GM23338 (cell line): ENCODE results near the gene CCDC24. TPM values are rescaled to one million over a fixed set of nuclear protein-coding genes. Genes with fewer than 3 reads are reported as not detected.

Source experiments
- ATAC-seq: fragments of 200-7000 bp; cut with Tn5 transposase; 3 replicates; pipeline ENCODE4 v1.9.1; 2020
- DNase-seq: peaks from one replicate; pipeline ENCODE4 v3.0.0-alpha.2; 2015; ENCODE audit warnings: low spot score
- H2AFZ ChIP-seq: fragments of 200-600 bp; sonication (generic); 2 replicates; pipeline ENCODE4 v1.8.0; 2016; ENCODE audit warnings: antibody characterized with exemption, mild to moderate bottlenecking, moderate library complexity
- H3F3A ChIP-seq: fragments of 200-600 bp; sonication (generic); replicated peaks from 2 replicates; pipeline ENCODE4 v1.8.0; 2017; ENCODE audit warnings: antibody characterized with exemption, mixed run types, low read depth
- H3K27ac ChIP-seq: fragments of 200-600 bp; sonication (generic); 2 replicates; pipeline ENCODE4 v1.6.1; 2016; ENCODE audit warnings: low read depth
- H3K27me3 ChIP-seq: fragments of 200-600 bp; sonication (generic); 2 replicates; pipeline ENCODE4 v1.8.0; 2016; ENCODE audit warnings: mild to moderate bottlenecking, mixed run types, moderate library complexity; ENCODE audit not compliant: insufficient read depth
- H3K36me3 ChIP-seq: fragments of 200-600 bp; sonication (generic); 2 replicates; pipeline ENCODE4 v1.8.0; 2016; ENCODE audit warnings: mild to moderate bottlenecking; ENCODE audit not compliant: insufficient read depth
- H3K4me1 ChIP-seq: fragments of 200-600 bp; sonication (generic); 2 replicates; pipeline ENCODE4 v1.8.0; 2016; ENCODE audit warnings: mild to moderate bottlenecking, moderate library complexity; ENCODE audit not compliant: insufficient read depth
- H3K4me2 ChIP-seq: fragments of 200-600 bp; sonication (generic); 2 replicates; pipeline ENCODE4 v1.7.1; 2017; ENCODE audit warnings: mixed run types
- H3K4me3 ChIP-seq: fragments of 200-600 bp; sonication (generic); 2 replicates; pipeline ENCODE4 v1.6.1; 2016; ENCODE audit warnings: mixed run types
- H3K79me2 ChIP-seq: fragments of 200-600 bp; sonication (generic); replicated peaks from 2 replicates; pipeline ENCODE4 v1.8.0; 2017; ENCODE audit warnings: mild to moderate bottlenecking; ENCODE audit not compliant: insufficient read depth
- H3K9me2 ChIP-seq: fragments of 200-600 bp; sonication (generic); 2 replicates; pipeline ENCODE4 v1.8.0; 2017; ENCODE audit not compliant: insufficient read depth
- H4K20me1 ChIP-seq: fragments of 200-600 bp; sonication (generic); replicated peaks from 2 replicates; pipeline ENCODE4 v1.8.0; 2017; ENCODE audit warnings: mild to moderate bottlenecking; ENCODE audit not compliant: insufficient read depth
- H3K27ac Mint-ChIP-seq: 2 replicates; pipeline ENCODE4 v1.8.0; 2020; ENCODE audit warnings: inconsistent platforms, mild to moderate bottlenecking, moderate library complexity, mixed read lengths
- H3K27me3 Mint-ChIP-seq: 3 replicates; pipeline ENCODE4 v1.8.0; 2022; ENCODE audit warnings: low read depth, mild to moderate bottlenecking, moderate library complexity, mixed read lengths, inconsistent platforms; ENCODE audit not compliant: insufficient read depth, poor library complexity
- H3K36me3 Mint-ChIP-seq: 3 replicates; pipeline ENCODE4 v1.8.0; 2021; ENCODE audit warnings: low read depth, mild to moderate bottlenecking, inconsistent platforms, moderate library complexity, mixed read lengths
- H3K4me1 Mint-ChIP-seq: 3 replicates; pipeline ENCODE4 v1.8.0; 2020; ENCODE audit warnings: mild to moderate bottlenecking, inconsistent platforms, mixed read lengths
- H3K4me3 Mint-ChIP-seq: 3 replicates; pipeline ENCODE4 v1.8.0; 2021; ENCODE audit warnings: moderate library complexity, mild to moderate bottlenecking, inconsistent platforms, mixed read lengths
- H3K9me3 Mint-ChIP-seq: 3 replicates; pipeline ENCODE4 v1.8.0; 2020; ENCODE audit warnings: moderate library complexity, mild to moderate bottlenecking, inconsistent platforms, mixed read lengths
- CREB1 ChIP-seq: fragments of 250-450 bp; sonication (Bioruptor Pico); IDR thresholded peaks from 2 replicates; pipeline ENCODE4 v1.5.0; 2020; ENCODE audit warnings: low read depth, mild to moderate bottlenecking, moderate library complexity
- CTCF ChIP-seq, 2 experiments: fragments of 200-600 bp in 1 of 2; sonication (generic) in 1 of 2; conservative IDR thresholded peaks; 2 replicates each; pipeline versions ENCODE4 v1.5.1 to v1.6.1; 2016 to 2017; ENCODE audit warnings: antibody characterized with exemption in 2 of 2, low read depth in 2 of 2, mild to moderate bottlenecking in 2 of 2, moderate library complexity in 1 of 2
- ETS1 ChIP-seq: IDR thresholded peaks from 2 replicates; pipeline ENCODE4 v1.6.1; 2016; ENCODE audit warnings: antibody characterized with exemption
- EZH2phosphoT487 ChIP-seq: fragments of 200-600 bp; sonication (generic); IDR thresholded peaks from one replicate; pipeline ENCODE4 v1.8.1; 2018; ENCODE audit warnings: antibody characterized with exemption; ENCODE audit not compliant: unreplicated experiment
- JUNB ChIP-seq: IDR thresholded peaks from one replicate; pipeline ENCODE4 v1.6.1; 2016; ENCODE audit warnings: antibody characterized with exemption; ENCODE audit not compliant: unreplicated experiment
- REST ChIP-seq: IDR thresholded peaks from one replicate; pipeline ENCODE4 v1.6.1; 2018; ENCODE audit warnings: antibody characterized with exemption; ENCODE audit not compliant: unreplicated experiment
- STAT1 ChIP-seq: IDR thresholded peaks from one replicate; pipeline ENCODE4 v1.6.1; 2016; ENCODE audit warnings: antibody characterized with exemption; ENCODE audit not compliant: unreplicated experiment
- ZNF114 ChIP-seq: fragments of 250-450 bp; sonication (Bioruptor Pico); IDR thresholded peaks from 2 replicates; pipeline ENCODE4 v1.5.0; 2020; ENCODE audit warnings: mild to moderate bottlenecking, moderate library complexity
- ZNF331 ChIP-seq: fragments of 250-450 bp; sonication (Bioruptor Pico); IDR thresholded peaks from 2 replicates; pipeline ENCODE4 v1.5.0; 2020; ENCODE audit warnings: low read depth, mild to moderate bottlenecking, moderate library complexity
- ZNF462 ChIP-seq: fragments of 250-450 bp; sonication (Bioruptor Pico); IDR thresholded peaks from 2 replicates; pipeline ENCODE4 v1.5.0; 2020; ENCODE audit warnings: mild to moderate bottlenecking, moderate library complexity
- polyA plus RNA-seq: library from polyadenylated mRNA; unstranded; fragments of >200 nt; fragmentation: Nextera tagmentation; extraction: Ambion mirVana; gene quantifications from 2 replicates; pipeline ENCODE4 v1.2.1, GENCODE V29; 2016
- total RNA-seq: library from RNA; depleted of rRNA; stranded (reverse); fragments of >200 nt; shearing (Covaris generic); gene quantifications from 2 replicates; pipeline ENCODE4 v1.2.3, GENCODE V29; 2014

Gene CCDC24
- total and polyA plus RNA-seq, 2 experiments from 2014 or later: 8.3 to 17.2 TPM

- no peak for TF ChIP-seq JUNB
- no peak for TF ChIP-seq REST
- no peak for TF ChIP-seq STAT1
- no peak for TF ChIP-seq CREB1 (CRISPR knock-in tag)
- TF ChIP-seq EZH2phosphoT487: no peak
- no peak for TF ChIP-seq ZNF462 (CRISPR knock-in tag)
- TF ChIP-seq ZNF331: no peak
- TF ChIP-seq ETS1: no peak
- no peak for TF ChIP-seq ZNF114 (CRISPR knock-in tag)
- no peak for TF ChIP-seq CTCF (conservative IDR thresholded peaks at IDR 0.05; ENCODE audit: low read depth in 2 of 2)
- peaks cover 6% of the 10 kb centered on the region for H3K27me3 Mint-ChIP-seq
- no peaks in the 10 kb centered on the region for H3K9me2 ChIP-seq
- no peaks in the 10 kb centered on the region for H3K27me3 ChIP-seq
- H3K36me3 ChIP-seq: no peaks in the 10 kb centered on the region; the same call in 1 of the 2 replicates
- no peaks in the 10 kb centered on the region for H3K79me2 ChIP-seq
- H3F3A ChIP-seq: no peaks in the 10 kb centered on the region
- no peak overlapping the region for H3K4me3 Mint-ChIP-seq
- H3K4me1 ChIP-seq: no peaks in the 10 kb centered on the region
- no peak overlapping the region for H3K27ac ChIP-seq
- peaks cover 7% of the 10 kb centered on the region for H3K36me3 Mint-ChIP-seq
- H3K4me1 Mint-ChIP-seq: peaks cover 18% of the 10 kb centered on the region
- H3K27ac Mint-ChIP-seq: 0 out of 2 replicates have a peak overlapping the region, but pooled peaks have one; percentile 31
- H3K4me3 ChIP-seq: no peak overlapping the region
- no peak for ATAC-seq
- no peak for DNase-seq
- peaks cover 7% of the 10 kb centered on the region; the same call in 1 of the 2 replicates for H4K20me1 ChIP-seq
- no peaks in the 10 kb centered on the region for H3K9me3 Mint-ChIP-seq
- no peak overlapping the region for H3K4me2 ChIP-seq
- no peak overlapping the region for H2AFZ ChIP-seq
Measured at GRCh38 chr1:44015206-44015605, 23.8 kb downstream of the CCDC24 start.
